Measurements from ENCODE around the gene SIK2.
"Not testable (repeated sequence)": the region's sequence is repeated elsewhere in the genome, so short reads cannot be mapped to it uniquely, and the experiment has no call there.

The SIK2 gene

GRCh38 chr11:111759778-111760407 is 157.6 kb downstream of the SIK2 start:
- DNase-seq (ENCODE audit: low spot score), result no peak

GRCh38 chr11:111761036-111761435 is 158.8 kb downstream of the SIK2 start:
- no peak for DNase-seq (ENCODE audit: low spot score)

- DNase-seq (ENCODE audit: low spot score), result no peak
Measured at GRCh38 chr11:111762526-111762925, 160.3 kb downstream of the SIK2 start.

DNA sequence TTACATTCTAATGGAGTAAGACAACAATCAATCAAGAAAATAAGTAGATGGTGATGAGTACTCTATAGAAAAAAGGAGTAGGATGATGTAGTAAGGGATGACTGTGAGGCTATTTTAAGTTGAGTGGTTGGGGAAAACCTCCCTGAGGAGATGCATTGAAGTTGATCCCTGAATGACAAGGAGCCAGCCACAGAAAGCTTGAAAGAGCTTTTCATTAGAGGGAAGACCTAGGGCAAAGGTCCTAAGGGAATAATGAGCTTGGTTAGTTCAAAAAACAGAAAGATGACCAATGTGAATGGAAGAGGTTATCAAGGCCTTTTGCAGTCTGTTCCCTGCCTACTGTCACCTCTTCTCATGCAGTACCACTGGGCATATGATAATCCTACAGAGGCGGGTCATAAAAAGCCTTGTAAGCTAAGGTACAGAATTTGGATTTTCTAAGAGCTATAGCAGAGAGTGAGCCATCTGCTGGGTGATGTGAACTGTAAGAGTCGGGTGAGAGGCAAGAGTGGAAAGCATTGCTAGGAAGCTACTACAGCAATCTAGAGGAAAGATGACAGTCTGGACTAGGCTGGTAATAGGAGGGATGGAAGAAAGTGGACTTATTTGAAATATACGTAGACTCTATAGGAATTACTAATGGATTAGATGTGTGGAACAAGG is 160.9 kb downstream of the SIK2 start:
- no peak for DNase-seq (ENCODE audit: low spot score)

DNA sequence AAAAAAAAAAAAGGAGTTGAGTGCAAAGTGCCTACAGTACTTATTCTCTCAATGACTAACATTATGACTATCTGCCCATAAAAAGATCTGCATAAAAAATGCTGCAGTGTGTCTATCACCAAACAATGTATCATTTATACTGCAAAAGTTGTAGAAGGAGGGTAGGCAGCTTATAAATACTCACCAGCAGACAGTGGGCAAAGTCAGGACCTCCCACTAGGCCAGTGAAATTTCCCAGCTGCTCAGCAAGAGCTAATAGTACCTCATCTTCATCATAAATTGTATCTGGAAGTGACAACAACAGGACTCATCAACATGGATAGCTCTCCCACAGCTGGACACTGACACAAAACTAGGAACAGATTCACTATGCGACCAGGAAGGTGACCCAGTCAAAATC is 162.4 kb downstream of the SIK2 start:
- peak; percentile 14 for DNase-seq (ENCODE audit: low spot score)

- DNase-seq (ENCODE audit: low spot score), result peak; percentile 55
Measured at GRCh38 chr11:111765320-111765983, 163.2 kb downstream of the SIK2 start.

DNA sequence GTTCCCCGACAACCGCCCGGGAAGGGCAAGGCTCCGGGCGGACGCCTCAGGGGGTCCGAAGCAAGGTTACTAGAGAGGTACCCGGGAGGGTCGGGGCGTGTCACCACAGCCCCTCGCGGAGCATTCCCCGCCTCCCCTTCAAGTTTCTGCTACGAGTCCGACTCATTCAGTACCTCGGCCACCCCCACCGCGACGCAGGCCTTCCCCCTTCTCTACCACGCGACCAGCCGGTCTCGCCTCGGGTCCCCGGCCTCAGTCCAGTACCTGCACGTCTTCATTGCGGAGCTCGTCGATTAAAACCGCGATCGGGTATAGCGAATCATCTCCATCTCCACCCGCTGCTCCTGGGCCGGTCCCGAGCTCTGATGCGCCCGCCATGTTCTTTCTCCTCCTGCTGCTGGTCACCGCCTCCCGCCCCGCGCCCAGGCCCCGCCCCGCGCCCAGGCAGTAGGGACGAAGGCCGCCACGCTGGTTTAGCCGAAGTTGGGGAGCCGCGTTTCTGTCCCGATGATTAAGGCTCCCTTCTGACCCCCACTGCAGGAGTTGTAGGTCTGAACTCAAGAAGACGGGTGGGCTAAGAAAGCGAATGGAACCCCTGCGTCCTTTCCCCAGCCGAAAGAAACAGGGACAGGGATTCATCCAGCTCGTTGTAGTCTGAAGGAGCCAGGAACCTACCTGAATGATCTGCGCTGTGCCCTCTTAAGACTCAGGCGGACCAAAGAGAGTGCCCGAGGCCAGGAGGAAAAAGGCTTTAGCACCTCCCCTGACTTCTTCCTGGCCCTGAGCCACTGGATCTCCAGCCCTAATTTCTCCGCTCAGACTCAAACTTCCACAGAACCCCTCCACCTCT is 164.0 kb downstream of the SIK2 start, which contains the start of gene PPP2R1B:
Gene PPP2R1B, minus strand, starts transcription at position 406 of the 850 bp plus-strand sequence. Its CDS starts 28 bp downstream, at position 378.
- DNase-seq (ENCODE audit: low spot score), result peak; percentile 98

DNA sequence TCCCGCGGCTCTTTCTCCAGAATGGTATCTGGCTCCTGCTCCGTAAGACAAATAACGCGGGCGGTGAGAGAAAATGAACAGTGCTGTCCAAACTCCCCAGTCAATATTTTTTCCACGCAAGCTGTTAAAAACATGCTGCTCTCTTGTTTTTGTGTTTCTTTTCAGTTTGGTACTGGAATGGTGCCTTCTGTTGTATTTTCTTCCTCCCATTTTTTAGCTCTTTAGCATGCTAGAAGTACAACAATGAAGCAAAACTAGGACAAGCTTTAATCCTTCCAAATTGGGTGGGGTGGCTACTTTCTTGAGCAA is 164.5 kb downstream of the SIK2 start:
- no peak for DNase-seq (ENCODE audit: low spot score)

DNA sequence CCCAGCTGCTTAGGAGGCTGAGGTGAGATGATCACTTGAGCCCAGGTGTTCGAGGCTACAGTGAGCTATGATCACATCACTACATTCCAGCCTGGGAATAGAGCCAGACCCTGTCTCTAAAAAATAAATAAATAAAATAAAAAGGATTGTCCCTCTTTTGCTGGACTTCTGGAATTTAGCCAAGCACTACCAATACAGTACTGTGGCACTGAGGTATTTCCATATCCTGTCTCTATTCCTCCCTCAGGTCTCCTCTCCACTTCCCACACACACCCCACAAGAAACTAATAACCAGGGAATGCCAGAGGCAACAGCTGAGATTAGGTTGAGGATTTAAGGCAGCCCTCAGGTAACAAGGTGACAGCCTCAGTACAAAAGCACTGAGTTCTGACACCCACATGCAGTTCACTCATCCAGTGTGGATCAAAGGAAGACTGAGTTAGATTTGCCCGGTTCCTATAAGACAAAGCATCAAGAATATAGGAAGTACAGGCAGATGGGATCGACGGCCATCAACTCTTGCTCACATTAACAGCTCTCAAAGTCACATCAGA is 168.4 kb downstream of the SIK2 start:
- no peak for DNase-seq (ENCODE audit: low spot score)

DNA sequence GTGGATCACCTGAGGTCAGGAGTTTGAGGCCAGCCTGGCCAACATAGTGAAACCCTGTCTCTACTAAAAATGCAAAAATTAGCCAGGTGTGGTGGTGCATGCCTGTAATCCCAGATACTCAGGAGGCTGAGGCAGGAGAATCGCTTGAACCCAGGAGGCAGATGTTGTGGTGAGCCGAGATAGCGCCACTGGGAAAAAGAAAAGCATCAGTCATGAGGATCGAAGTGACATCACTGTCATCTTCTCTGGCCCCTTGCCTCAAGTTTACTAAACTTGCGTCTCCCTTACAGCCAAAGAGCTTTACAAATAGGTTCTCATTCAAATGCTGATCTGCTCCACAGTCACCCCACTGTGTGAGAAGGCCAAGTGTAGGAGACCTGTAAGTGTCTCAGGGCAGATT is 169.0 kb downstream of the SIK2 start:
- DNase-seq (ENCODE audit: low spot score), result not testable (repeated sequence)

DNA sequence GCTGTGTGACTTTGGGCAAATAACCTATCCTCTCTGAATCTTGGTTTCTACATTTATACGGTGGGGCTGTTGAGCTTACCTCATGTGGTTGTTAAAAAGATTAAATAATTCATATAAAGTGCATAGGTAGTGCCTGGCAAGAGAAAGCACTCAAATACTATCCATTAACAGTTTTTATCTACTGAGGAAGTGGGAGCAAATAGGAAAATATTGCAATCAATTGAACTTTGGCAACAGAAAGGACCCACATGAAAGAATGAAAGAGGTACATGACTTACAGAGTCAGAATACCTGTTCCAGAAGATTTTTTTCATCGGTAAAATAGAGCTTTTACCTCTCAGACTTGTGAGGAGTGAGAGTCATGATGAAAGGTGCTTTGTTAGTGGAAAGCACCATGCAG is 170.3 kb downstream of the SIK2 start:
- no peak for DNase-seq (ENCODE audit: low spot score)

DNA sequence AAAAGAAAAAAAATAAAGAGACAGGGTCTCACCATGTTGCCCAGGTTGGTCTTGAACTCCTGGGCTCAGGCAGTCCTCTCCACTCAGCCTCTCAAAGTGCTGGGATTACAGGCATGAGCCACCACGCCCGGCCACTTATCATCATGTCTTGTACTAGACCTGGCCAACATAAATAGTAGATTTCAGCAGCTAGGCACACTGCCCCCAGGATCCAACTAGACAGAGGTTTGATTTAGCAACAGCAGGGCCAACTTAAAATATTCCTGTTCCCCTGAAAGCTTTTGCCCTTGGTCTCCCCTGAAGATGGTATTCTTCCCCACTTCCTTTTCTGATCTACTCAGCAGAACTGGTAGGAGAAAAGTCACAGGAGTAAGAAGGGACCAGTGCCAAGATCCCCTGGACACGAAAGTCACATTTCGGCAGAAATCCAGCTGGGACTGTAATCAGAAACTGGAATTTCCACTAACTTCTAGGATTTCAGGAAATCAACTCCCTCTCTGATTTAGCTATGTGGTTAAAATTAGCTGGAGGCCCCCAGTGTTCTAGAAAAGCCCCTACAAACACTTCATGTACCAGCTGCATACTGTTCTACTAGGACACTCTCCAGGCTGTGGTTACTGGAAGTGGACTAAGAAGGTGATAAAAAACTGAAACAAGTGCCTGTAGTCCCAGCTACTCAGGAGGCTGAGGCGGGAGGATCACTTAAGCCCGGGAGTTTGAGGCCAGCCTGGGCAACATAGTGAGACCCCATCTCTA is 172.9 kb downstream of the SIK2 start:
- DNase-seq (ENCODE audit: low spot score), result no peak

DNA sequence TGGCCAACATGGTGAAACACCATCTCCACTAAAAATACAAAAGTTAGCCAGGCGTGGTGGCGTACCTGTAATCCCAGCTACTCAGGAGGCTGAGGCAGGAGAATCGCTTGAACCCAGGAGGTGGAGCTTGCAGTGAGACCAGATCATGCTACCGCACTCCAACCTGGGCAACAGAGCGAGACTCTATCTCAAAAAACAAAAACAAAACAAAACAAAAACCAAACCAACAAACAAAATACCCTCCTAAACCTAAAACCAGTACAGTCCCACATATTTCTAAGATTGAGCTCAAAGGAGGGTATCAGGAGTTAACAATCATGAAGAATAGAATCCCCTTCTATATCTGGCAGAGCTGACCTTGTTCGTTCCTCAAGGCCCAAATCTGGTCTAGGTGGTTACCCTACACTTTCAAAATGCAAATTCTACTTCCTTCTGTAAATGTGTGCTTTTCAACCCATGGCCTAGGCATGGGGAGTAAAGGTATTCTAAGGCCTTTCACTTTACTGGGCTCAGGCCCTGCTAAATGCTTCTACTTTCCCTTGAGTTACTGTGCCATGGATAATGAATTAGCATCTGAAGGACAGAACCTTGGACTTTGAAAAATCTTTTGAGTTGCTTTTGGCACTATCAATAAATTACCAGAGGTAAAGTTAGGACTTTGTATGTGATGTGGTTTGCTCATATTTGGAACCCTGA is 174.3 kb downstream of the SIK2 start:
- no peak for DNase-seq (ENCODE audit: low spot score)

GRCh38 chr11:111777094-111778046 is 175.1 kb downstream of the SIK2 start:
- peak; percentile 74 for DNase-seq (ENCODE audit: low spot score)

- no peak for DNase-seq (ENCODE audit: low spot score)
Measured at GRCh38 chr11:111778047-111778558, 175.9 kb downstream of the SIK2 start.

- no peak for DNase-seq (ENCODE audit: low spot score)
Measured at GRCh38 chr11:111779118-111779517, 176.9 kb downstream of the SIK2 start.
